GM19463 (cell line): ENCODE results near the gene DSCAML1.

Experiments used
- ATAC-seq: cut with Tn5 transposase; IDR thresholded peaks from one replicate; pipeline ENCODE4 v1.9.1; 2021; ENCODE audit warnings: mild to moderate bottlenecking, moderate library complexity; ENCODE audit not compliant: unreplicated experiment

Gene DSCAML1

GRCh38 chr11:117562136-117562535, 234.9 kb downstream of the DSCAML1 start:
- ATAC-seq: no peak

GRCh38 chr11:117560780-117561530, 236.1 kb downstream of the DSCAML1 start:
- ATAC-seq: no peak

GRCh38 chr11:117559698-117560097, 237.3 kb downstream of the DSCAML1 start:
- no peak for ATAC-seq

- ATAC-seq: no peak
Observed at GRCh38 chr11:117557361-117557760, 239.7 kb downstream of the DSCAML1 start.

- ATAC-seq: no peak
Observed at GRCh38 chr11:117554601-117555333, 242.2 kb downstream of the DSCAML1 start.

- ATAC-seq: no peak
Observed at GRCh38 chr11:117552626-117553025, 244.4 kb downstream of the DSCAML1 start.

- no peak for ATAC-seq
Observed at GRCh38 chr11:117551761-117552343, 245.2 kb downstream of the DSCAML1 start.

GRCh38 chr11:117550466-117550865, 246.6 kb downstream of the DSCAML1 start:
- no peak for ATAC-seq

GRCh38 chr11:117549417-117549816, 247.6 kb downstream of the DSCAML1 start:
- ATAC-seq: no peak

- no peak for ATAC-seq
Observed at GRCh38 chr11:117548876-117549275, 248.1 kb downstream of the DSCAML1 start.

GRCh38 chr11:117547946-117548345, 249.1 kb downstream of the DSCAML1 start:
- no peak for ATAC-seq

GRCh38 chr11:117547195-117547850, 249.7 kb downstream of the DSCAML1 start:
- no peak for ATAC-seq

- no peak for ATAC-seq
Observed at GRCh38 chr11:117546431-117547194, 250.4 kb downstream of the DSCAML1 start.

GRCh38 chr11:117545706-117546105, 251.3 kb downstream of the DSCAML1 start:
- ATAC-seq: no peak

- ATAC-seq: no peak
Observed at GRCh38 chr11:117544130-117544800, 252.8 kb downstream of the DSCAML1 start.

GRCh38 chr11:117541211-117541610, 255.8 kb downstream of the DSCAML1 start:
- no peak for ATAC-seq

GRCh38 chr11:117538263-117539135, 258.5 kb downstream of the DSCAML1 start:
- no peak for ATAC-seq

GRCh38 chr11:117535850-117536411, 261.1 kb downstream of the DSCAML1 start:
- ATAC-seq: no peak
